ENCODE measurements around the gene TNRC6B.
"Not testable (repeated sequence)": the region's sequence is repeated elsewhere in the genome, so short reads cannot be mapped to it uniquely, and the experiment has no call there.

GRCh38 chr22:40156682-40157081 is 21.0 kb upstream of the TNRC6B start:
- not testable (repeated sequence) for TF ChIP-seq EZH2 (IDR thresholded peaks at IDR 0.05; ENCODE audit: low read depth); CTCF (conservative IDR thresholded peaks at IDR 0.05)

All from PC-9 (cell line).